Mucosa of descending colon (tissue), 3 donors: Measurements from ENCODE around the gene SNX17. TPM values are rescaled to one million over a fixed set of nuclear protein-coding genes. Genes with fewer than 3 reads are reported as not detected.

Source experiments
- ATAC-seq: fragments of 200-7000 bp; cut with Tn5 transposase; one replicate; pipeline ENCODE4 v1.9.1; 2020; ENCODE audit warnings: mild to moderate bottlenecking, moderate library complexity
- DNase-seq, 3 donors: peaks; one replicate each; pipeline ENCODE4 v3.0.0-alpha.2; 2020
- H3K36me3 ChIP-seq: fragments of 200-600 bp; one replicate; pipeline ENCODE4 v1.8.0; 2021; ENCODE audit warnings: low read depth, mild to moderate bottlenecking
- H3K4me1 ChIP-seq: fragments of 200-600 bp; one replicate; pipeline ENCODE4 v1.8.0; 2021; ENCODE audit warnings: low read depth, mild to moderate bottlenecking
- H3K4me3 ChIP-seq: fragments of 200-600 bp; one replicate; pipeline ENCODE4 v1.8.0; 2021; ENCODE audit warnings: mild to moderate bottlenecking
- H3K9me3 ChIP-seq: fragments of 200-600 bp; one replicate; pipeline ENCODE4 v1.8.0; 2021; ENCODE audit warnings: mild to moderate bottlenecking
- CTCF ChIP-seq: fragments of 200-600 bp; IDR thresholded peaks from one replicate; pipeline ENCODE4 v1.8.0; 2022; ENCODE audit warnings: antibody characterized with exemption, mild to moderate bottlenecking
- intact Hi-C, 2 donors: fragments of 100-400 bp; cut with DNase I in 1 of 2; cut with micrococcal nuclease in 1 of 2; formaldehyde crosslinking; loops; one replicate each; pipeline versions ENCODE4 v1.11.0 to v1.11.1; 2022; cut with DNase I, micrococcal nuclease
- long read RNA-seq, 2 donors: library from polyadenylated mRNA; unstranded; transcript quantifications; one replicate each; pipeline ENCODE4 v2.0.0, GENCODE V29; 2019 to 2021
- total RNA-seq, 3 donors: library from RNA; stranded (reverse); fragmentation: NEBNext Ultra II Directional in 2 of 3; extraction: Animal tissue kit (Norgen Biotek cat#: 25700) in 2 of 3; gene quantifications; one replicate each; pipeline versions ENCODE4 v1.2.1 to v1.2.4, GENCODE V29; 2021 to 2023
- donor health status: DM: no; HTN: no; CAD: no; lungs with moderate emphysema.
- donor health status: DM: no; HTN: no; CAD: no.
- donor health status: DM: no; HTN: yes; CAD: no.

Gene SNX17
- total RNA-seq = 10 to 100 TPM; 85.5 to 94.4 (median 91.0) TPM
- long read RNA-seq, donor 1, transcript SNX17-201 (15 exons, 2,044 nt) = major isoform, 242 of 290 reads
- long read RNA-seq, donor 1, partial matches to known transcripts = 9 of 290 reads
- long read RNA-seq, donor 1, other reads (novel, unspliced or antisense) = 36 of 290 reads
- long read RNA-seq, donor 2, transcript SNX17-201 (15 exons, 2,044 nt) = major isoform, 151 of 172 reads
- long read RNA-seq, donor 2, partial matches to known transcripts = 3 of 172 reads
- long read RNA-seq, donor 2, other reads (novel, unspliced or antisense) = 15 of 172 reads

DNA sequence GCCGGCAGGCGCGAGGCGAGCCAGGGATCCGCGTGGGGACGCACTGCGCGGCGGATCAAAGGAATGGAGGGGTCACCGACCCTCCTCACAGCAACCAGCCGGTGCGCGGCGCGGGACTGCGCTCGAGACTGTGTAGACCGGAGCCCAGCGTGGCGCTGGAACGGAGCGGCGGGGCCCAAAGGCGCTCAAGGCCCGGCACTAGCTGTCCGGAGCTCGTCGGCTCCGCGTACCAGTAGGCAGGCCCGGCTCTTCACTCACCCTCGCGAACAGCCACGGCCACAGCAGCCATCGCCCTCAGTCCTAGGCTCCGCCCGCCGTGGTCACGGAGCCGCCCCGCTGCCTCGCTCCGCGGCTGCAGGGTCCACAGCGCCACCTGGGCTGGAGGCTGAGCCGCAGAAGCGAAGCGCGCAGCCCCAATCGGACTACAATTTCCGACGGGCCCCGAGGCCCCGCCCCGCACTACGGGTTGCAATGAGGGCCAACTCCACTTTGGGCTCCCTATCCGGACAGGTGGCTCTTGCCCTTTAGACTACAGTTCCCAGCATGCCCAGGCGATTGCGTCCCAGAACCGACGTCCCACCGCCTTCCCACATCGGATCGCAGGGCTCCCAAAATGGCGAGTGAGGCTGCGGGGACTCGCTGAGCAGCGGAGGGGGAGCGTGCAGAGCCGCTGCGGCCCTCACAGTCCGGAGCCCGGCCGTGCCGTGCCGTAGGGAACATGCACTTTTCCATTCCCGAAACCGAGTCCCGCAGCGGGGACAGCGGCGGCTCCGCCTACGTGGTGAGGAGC lies at the start of gene SNX17, which contains the start of gene EIF2B4:
Gene SNX17 (plus strand): TSS at position 591 of the 790 bp plus-strand sequence. CDS start 128 bp downstream, at position 719.
Gene EIF2B4 (minus strand): TSS at position 313 of the 790 bp plus-strand sequence. CDS start 24 bp downstream, at position 289.
- H3K4me1 ChIP-seq = peaks cover 24% of the 10 kb centered on the region
- H3K4me3 ChIP-seq = peak within 1 kb of the TSS; percentile 97
- intact Hi-C loops = no loop called here
- peak; percentile 82 for TF ChIP-seq CTCF
- DNase-seq = peak; percentile 99 to 100 (median 100)
- peak; percentile 94 for ATAC-seq
- no peaks in the 10 kb centered on the region for H3K9me3 ChIP-seq
- H3K36me3 ChIP-seq = peaks cover 17% of the 10 kb centered on the region

DNA sequence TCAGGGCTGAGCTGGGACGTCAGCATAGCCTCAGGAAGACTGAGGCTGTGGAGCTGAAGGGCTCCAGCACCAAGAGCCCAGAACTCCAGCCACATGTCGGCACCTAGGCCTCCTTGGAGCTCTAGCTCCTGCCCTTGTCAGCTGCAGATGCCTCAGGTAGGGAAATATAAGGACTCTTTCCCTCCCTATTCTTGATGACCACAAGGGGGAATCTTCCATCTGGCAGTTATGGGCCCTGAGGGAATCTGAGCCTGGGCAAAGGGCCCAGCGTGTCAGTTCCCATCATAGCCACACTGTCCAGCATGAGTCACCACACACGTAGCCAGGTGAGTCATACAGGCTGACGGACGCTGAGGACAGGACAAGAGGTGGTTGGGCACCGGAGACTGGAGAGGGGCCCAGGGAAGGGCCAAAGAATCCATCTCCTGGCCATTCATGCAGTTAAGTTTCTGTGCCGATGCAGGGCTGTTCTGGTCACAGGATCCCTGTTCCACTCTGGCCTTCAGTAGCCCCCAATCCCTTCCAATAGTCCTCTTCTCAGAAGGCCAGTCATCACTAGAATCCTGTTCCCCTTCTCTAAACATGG lies 49.4 kb upstream of the SNX17 start:
- no peak for TF ChIP-seq CTCF
- Histone ChIP-seq H3K36me3 (no peaks in the 10 kb centered on the region), H3K4me3 (no peak overlapping the region), H3K9me3 (no peaks in the 10 kb centered on the region), H3K4me1 (peaks cover 9% of the 10 kb centered on the region)
- intact Hi-C loops = no loop called here
- ATAC-seq = peak; percentile 79
- DNase-seq = peak; percentile 43 to 74 (median 44)

DNA sequence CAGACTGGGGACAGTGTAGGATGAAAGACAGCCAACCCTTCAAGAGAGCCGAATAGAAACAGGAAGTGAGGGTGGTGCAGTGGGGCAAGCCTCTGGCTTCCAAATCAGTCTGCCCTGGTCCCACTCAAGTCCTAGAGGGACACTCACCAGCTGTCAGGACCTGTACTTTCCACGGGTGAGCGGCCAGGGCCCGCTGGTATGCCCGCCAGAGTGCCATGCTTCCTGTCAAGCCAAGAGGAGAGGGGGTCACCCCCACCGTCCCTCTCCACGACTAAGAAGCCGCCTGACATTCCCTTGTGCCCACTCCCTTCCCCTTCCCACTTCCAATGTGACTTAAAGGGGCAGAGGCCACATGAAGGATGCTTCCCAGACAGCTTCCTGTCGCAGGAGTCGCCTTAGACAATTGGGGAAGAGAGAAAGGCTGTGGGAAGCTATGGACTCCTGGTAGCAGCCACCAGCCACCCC lies 48.1 kb upstream of the SNX17 start:
- no peak for TF ChIP-seq CTCF
- no peaks in the 10 kb centered on the region for H3K9me3 ChIP-seq
- peaks cover 9% of the 10 kb centered on the region for H3K4me1 ChIP-seq
- intact Hi-C loops = no loop called here
- ATAC-seq (peak; percentile 31), DNase-seq (peak in 2 of 3 donors; percentile 17 to 41)
- H3K4me3 ChIP-seq = peak overlapping the region; percentile 62
- H3K36me3 ChIP-seq = peaks cover 4% of the 10 kb centered on the region

GRCh38 chr2:27322766-27323595 lies 47.4 kb upstream of the SNX17 start, which contains the start of gene MPV17:
TSS of gene MPV17 (minus strand) at chr2:27323097. CDS start at chr2:27322517, 580 bp downstream.
- peak; percentile 94 to 95 (median 95) for DNase-seq
- TF ChIP-seq CTCF = no peak
- H3K4me3 ChIP-seq = peak within 1 kb of the TSS; percentile 62
- peaks cover 11% of the 10 kb centered on the region for H3K36me3 ChIP-seq
- peaks cover 9% of the 10 kb centered on the region for H3K4me1 ChIP-seq
- peak; percentile 96 for ATAC-seq
- intact Hi-C loops = no loop called here
- no peaks in the 10 kb centered on the region for H3K9me3 ChIP-seq
